HG03039 (cell line): ENCODE measurements around the gene PODXL2.

Experiments used
- ATAC-seq: cut with Tn5 transposase; IDR thresholded peaks from one replicate; pipeline ENCODE4 v1.9.1; 2021; ENCODE audit warnings: mild to moderate bottlenecking, moderate library complexity; ENCODE audit not compliant: unreplicated experiment

Gene PODXL2

DNA sequence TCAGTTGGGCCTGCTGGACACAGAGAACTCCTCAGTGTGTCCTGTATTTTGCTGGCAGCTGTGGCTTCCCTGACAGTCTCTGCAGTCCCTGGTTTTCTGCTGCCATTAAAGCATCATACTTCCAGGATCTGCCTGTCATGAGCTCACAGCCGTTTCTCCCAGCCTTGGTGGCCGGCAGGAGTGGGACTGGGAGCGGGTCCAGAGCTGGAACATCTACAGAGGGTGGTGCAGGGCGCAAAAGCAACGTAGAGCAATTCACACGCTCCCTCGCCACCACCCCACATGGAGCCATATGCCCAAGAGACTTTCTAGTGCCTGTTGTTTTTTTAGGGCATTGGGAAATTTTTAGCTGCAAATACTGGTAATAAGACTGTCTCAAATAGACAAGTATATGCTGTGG lies 77.3 kb downstream of the PODXL2 start:
- ATAC-seq, result no peak

DNA sequence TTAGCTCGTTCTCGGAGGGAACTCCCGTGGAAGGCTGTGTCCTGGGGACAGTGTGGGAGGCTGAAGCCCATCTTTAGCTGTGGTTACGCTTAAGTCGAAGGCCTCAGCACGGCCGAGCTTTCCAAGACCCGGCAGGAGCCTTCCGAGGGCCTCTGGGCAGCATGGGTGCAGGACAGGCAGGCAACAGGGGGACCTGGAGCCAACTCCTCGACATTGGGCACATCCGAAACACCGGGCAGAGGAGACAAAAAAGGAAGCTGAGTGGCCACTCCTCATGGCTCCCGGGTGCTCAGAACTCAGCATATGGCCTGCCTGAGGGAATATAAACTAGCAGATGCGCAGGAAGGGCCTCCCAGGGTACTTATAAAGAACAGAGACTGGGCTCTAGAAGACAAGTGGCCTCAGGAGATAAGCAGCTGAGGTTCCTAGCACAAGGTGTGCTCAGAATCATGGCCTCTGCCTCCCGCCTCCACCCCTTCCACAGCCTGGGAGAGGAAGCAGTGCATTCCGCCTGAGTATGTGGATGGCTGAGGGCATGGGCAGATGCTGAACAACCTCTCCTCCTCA lies 77.9 kb downstream of the PODXL2 start:
- no peak for ATAC-seq

DNA sequence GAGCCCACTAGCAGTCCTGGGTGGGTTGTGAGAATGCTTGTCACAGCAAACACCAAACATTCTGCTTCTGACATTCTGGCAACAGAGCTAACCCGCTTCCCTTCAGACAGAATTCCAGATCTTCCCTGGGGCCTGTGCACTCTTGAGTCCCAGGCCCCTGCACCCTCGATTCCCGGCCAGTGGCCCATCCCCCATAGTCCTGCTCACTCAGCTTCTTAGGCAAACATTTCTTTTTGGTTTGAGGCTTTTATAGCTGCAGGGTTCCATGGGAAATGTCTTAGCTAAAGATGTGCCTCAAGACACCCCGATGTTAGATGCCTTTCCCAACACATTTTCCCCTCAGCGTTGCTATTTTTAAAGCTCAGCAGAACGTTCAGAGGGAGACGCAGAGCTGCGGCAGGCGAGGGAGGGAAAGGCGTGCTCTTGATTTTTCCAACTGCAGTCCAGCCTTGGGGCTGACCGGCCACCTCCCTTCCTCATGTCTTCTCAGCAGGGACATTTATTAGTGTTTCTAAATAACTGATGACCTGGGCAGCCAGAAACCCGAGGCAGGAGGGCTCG lies 78.9 kb downstream of the PODXL2 start:
- no peak for ATAC-seq

DNA sequence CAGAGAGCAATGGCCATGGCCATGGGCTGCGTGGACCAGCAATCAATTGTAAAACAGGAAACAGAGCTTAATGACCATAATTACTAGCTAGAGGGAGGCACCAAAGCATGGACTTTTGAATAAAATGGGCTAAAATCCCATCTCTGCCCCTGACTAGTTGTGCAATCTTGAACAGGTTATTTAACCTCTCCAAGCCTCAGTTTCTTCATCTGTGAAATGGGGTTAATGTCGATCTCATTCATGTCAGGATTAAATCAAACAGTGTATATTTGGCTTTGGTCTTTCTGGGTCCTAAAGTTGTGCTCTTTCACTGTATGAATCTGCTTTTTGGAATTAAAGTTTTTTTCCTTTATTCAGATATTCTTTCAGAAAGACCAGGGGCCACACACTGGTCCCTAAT lies 79.9 kb downstream of the PODXL2 start:
- no peak for ATAC-seq

DNA sequence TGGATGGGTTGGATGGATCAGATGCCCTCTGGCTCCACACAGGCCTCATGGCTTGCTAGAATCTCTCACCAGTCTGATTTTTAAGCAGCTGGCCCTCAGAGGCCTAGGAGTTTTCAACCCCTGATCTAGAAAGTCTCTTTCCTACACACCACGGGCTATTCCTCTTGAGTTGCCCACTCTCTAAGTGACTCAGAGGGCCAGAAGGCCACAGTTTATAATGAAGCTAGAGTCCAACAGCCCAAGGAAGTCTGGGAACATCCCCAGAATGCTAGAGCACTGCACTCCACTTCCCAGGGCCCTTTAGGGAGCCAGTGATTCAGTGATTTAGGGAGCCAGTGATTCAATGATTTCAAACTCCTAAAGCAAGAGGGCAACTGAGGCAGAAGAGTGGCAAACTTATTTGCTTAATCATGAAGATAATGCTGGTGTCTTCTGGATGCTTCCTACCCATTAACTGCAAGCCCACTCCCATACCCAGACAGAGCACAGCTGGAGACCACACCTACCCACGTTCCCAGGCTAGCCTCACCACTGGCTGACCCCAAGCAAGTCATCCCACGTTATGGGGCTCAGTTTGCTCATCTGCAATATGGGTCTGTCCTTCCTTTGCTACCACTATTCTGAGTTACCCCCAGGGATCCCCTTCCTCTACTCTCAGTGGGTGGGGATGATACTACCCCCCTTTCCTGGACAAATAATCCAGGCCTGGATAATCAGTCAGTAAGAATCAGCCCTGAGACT lies 80.5 kb downstream of the PODXL2 start:
- no peak for ATAC-seq

DNA sequence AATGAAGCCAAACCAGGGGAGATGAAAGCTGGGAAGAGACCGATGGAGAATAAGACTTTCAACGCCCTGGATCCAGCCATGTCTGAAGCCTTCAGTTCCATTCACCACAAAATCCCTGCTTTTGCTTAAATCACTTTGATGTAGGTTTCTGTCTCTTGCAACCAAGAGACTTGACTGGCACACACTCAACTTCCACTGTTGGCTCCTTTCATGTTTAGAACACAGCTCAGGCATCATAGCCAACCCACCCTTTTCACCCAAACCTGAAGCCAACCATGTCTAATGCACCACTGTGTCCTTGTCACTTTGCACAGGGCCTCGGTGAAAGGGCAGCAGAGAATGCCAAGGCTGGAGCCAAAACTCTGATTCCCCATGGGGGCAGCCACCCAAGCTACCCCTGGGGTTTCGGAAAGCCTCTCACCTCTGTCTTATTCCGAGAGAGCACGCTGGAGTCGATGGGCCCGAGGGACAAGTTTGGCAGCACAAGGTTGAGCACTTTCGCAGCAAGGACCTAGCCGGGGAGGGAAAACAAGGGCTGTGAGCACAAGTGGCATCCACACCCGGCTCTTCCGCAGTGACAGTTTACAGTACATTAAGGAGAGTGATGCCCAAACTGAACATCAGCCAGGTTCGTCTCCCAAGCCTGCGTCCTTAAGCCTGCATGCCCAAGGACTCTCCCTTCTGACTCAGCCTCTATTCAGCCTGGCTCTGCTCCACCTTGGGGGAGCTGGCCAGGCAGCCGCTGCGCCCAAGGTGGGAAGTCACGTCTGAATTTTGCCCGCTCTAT lies 81.4 kb downstream of the PODXL2 start:
- no peak for ATAC-seq

DNA sequence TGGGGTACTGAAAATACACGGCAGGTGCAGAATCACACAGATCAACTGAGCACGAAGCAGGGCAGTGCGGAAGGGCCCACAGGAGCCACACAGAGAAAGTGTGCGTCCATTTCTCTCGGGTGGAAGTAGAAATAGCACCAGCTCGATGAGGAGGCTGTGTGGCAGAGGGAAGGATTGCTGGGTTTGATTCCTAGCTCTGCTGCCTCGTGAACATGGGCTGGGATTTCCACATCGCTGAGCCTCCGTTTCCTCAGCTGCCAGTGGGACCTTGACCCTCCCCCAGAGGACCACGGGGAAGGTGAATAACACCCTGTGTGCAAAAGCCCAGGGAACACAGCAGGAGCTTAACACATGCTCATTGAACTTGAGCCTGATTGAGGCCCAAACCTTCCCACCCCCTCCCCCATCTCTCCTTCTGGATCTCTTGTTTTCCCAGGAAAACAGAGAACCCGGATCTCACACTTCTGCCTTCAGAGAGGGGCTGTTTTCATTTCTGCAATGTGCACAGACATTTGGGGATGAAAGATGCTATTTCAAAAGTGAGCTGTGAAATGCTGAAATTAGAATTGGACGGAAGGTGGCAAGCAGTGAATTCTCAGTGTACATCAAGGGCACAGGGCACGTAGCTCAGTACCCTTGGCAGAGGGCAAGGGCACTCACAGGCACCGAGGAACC lies 82.2 kb downstream of the PODXL2 start:
- no peak for ATAC-seq

DNA sequence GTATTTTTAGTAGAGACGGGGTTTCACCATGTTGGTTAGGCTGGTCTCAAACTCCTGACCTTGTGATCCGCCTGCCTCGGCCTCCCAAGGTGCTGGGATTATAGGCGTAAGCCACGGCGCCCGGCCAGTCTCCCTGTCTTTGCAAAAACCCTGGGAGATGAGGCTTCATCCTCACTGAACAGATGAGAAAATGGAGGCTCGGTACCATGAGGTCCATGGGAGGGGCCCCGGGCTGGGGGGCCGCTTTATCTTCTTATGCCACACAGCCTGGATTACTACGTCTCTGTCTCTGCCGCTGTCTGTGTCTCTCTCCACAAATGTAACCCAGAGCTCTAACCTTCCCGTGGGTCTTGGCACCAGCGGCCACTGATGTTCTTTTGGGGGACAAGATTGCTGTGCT lies 82.9 kb downstream of the PODXL2 start:
- ATAC-seq, result no peak

DNA sequence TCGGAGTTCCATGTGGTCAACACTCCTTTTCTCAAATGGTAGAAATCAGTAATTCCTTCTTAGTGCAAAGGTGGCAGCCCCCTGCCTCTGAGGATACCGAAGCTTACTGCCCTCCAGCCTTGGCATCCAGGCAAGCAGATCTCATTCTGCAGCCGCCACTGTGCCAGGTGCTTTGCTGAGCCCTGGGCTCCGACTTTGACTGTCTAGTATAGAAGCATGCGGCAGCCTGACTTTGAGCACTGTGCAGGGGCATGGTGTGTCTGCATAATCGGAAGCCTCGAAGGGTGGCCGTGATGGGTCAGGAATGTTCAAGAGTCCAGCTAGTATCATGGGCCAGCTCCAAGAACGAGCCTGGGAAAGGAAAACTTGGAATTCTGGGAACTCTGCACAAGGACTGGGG lies 83.5 kb downstream of the PODXL2 start:
- ATAC-seq, result no peak

DNA sequence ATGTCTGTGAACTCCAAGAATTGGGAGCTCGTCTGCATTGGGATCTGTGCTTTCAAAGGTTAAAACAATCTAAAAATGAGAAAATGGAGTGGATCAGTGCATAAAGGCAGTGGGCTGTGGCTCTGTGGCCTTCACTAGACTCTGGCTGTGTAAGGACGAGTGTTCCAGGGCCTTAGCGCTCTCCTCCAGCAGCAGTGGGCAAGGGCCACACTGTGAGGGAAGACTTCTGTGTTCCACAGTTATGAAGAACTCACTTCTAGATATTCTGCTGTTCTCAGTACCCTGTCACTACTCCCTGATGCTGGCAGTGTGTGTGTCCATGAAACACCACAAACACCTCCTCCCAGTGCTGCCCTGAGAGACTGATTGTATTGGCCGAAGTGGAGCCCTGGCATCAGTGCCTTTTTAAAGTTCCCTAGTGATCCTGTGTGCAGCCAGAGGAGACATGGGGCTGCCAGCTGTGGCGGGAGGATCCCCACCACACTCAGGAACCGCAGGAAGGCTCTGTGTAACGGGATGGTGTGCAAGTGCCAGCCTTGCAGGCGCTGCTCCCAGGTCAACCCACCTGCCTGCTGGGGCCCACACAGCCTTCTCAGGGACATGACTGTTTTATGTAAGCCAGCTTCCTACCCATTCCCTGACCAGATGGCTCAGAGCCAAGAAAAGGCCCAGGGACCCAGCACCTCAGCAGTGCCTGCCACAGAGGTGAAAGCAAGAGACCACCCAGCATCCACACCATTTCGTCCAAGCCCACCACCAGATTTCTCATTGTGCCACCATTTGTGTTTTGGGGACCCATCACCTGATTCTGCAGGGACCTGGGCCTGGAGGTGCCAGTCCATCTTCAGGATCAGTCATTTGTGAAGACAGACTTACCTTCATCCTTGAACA lies 84.1 kb downstream of the PODXL2 start:
- no peak for ATAC-seq

DNA sequence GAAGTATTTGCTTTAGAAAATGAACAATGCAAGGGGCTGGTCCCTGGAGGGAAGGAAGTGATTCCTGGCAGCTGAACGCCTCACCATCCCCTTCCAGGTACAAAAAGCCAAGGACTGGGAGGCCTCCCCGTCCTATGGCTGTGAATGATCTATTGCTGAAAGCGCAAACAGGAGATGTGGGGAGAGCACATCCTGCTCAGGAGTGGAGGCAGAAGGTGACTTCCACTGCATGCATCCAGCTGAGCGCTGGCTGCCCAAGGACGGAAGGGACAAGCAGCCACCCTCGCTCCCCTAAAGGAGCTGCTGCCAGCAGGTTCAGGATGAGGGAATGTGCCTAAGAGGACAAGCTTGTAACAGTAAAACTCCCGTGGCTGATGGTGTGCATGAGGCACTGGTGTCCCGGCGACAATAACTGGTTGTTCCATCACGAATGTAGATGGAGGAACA lies 85.2 kb downstream of the PODXL2 start:
- ATAC-seq, result no peak

DNA sequence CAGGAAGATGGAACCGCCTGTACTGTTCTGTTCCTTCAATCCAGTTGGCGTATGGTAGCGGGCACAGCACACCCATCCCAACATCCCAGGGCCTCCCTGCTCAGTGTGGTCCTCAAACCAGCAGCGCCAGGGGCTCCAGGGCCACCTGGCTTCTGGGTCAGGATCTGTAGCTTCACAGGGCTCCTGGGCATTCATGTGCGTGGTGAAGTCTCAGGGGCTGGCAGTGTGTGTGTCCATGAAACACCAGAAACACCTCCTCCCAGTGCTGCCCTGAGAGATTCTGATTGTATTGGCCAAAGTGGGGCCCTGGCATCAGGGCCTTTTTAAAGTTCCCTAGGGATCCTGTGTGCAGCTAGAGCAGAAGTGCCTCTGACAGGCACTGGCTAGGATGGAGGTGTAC lies 85.9 kb downstream of the PODXL2 start:
- no peak for ATAC-seq

DNA sequence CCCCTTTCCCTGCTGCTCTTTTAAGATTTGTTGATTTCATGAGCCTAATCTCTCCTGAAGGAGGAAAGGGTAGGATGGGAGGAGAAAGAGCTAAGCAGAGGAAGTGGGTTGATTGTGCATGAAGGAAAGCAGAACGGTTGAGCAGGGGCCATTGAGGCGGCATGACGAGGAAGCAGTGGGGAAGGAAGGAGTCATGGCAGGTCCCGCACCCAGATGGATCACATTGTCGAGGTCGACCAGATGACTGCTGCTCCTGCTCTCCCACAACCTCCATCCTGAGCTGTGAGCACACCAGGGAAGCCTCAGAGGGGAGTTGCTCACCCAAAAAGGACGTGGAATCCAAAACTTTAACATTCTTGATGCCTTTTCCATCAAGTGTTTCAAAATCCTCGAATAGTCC lies 86.5 kb downstream of the PODXL2 start:
- no peak for ATAC-seq

DNA sequence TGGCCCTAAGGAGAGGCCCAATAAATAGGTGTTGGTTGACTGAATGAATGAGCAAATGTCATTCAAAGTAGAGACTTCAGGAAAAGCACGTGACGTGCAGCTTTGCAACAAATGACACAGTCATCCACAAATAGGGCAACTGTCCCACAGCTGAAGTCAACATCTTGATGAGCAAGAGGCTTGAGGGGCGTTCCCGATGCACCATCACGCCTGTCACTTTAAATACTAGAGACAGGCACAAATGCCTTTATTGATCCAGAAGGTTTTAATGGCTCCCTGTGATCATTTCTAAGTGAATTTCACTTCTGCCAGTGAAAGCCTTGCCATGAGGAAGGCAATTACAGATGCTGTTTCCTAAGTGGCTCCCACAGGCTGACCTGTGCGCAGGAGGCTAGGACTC lies 87.4 kb downstream of the PODXL2 start:
- no peak for ATAC-seq

DNA sequence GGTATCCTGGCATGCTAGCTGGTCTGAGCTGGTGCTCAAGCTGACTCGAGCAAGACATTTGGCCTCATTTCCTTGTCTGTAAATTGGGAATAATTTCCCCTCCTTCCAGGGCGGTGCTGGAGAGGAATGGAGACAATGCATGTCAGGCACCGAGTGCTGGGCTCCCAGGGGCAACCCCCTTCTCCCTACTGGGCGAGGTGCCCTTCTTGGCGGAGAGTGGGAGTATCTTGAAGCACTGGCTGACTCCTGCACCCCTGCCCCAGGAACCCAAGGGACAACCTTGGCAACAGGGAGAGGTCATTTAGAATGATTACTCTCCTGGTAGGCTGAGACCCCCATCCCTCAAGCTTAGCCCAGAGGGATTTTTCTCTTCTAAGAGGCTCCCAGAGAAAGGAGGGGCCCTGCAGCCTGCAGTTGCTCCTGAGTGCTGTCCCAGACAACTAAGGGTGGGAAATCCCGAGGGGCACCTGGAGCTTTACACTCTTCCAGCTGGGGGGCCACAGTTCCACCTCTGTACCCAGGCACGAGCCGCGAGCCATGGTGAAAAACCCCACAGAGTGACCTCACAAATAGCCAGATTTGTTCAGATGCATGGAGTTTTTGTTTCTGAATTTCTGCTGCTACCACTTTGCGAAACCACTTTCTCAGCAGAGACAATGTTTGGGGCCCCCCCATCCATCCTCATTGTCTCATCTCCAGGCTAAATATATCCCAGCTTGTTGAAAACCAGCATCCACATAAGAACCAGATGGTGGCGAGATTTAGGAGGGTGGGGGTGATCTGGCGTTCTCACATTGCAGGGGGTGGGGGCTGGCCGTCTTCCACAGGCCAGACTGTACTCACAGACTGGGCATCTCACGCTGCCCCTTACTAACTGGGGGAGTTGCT lies 88.6 kb downstream of the PODXL2 start:
- ATAC-seq, result no peak

DNA sequence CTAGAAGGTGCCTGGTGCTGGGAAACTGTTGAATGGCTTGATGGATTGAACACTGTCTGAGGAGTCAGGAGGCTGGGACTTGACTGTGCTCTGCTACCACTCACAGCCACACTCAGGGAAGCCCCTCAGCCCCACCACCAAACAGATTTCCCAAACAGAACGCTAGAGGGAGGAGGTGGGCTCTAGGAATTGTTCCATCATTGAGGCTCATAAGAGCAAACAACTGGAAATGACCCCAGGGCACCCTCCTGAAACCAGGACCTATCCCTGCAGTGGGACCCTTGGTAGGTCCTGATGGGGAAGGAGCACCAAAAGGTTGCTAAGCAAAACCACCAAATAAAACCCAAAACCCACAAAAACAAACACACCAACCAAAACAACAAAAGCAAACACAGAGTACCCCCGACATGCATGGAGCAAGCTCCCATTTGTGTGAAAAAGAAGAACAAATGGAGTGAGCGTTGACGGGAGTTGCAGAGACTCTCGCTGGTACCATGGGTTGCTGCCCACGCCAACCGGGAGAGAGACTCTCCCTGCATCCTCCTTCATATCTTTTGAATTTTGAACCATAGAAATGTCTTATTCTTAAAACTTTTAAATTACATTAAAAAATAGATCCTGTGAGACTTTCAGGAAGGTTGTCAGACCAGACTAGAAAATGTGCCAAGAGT lies 89.4 kb downstream of the PODXL2 start:
- no peak for ATAC-seq

DNA sequence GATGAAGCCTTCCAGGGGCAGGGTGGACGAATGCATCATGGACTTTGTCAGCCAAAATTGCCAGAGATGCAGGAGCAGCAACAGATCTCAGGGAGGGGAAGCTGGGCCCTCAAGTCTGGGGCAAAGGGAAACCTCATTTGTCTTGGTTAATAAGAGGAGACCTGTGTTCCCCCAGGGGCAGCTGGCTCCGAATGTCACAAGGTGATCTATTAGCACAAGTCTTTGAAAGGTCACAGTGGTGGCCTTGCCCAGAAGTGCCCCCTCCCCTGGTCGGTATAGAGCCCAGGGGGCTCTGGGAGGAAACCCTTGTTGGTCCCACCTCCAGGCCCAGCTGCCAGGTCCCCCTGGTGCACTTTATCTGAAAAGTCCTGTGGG lies 89.9 kb downstream of the PODXL2 start:
- ATAC-seq, result no peak

DNA sequence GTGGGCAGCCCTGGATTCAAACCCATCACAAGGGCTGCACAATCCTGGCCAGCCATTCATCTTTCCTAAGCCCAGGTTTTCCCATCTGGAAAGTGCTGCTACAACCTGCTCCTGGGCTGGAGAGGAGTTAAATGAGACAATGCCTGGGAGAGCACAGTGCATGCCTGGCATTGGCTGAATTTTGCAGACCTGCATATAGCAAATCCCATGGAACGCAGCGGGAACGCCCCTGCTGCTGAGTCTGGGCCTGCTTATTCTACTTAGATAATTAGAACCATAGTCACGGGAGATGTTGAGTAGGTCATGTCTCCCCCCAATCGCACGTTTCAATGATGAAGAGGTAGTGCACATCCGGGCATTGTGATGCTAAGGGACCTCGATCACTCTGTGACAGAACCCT lies 90.4 kb downstream of the PODXL2 start:
- ATAC-seq, result no peak
